Uterus (tissue), 2 donors: Measurements from ENCODE around the gene RASAL2.

Source experiments
- CTCF ChIP-seq, 4 experiments: fragments of 200-600 bp in 2 of 4; fragments of 450-650 bp in 2 of 4; sonication (generic) in 2 of 4; IDR thresholded peaks; one replicate each; pipeline ENCODE4 v1.5.1; 2016 to 2019; ENCODE audit warnings: antibody characterized with exemption in 4 of 4, mild to moderate bottlenecking in 2 of 4, moderate library complexity in 1 of 4
- POLR2A ChIP-seq, 2 donors: fragments of 450-650 bp; IDR thresholded peaks; one replicate each; pipeline ENCODE4 v1.6.1; 2016; ENCODE audit warnings: antibody characterized with exemption in 2 of 2, mild to moderate bottlenecking in 1 of 2, moderate library complexity in 1 of 2

GRCh38 chr1:178477373-178477772 is 383.5 kb downstream of the RASAL2 start:
- TF ChIP-seq POLR2A (IDR thresholded peaks at IDR 0.05) (no peak), CTCF (IDR thresholded peaks at IDR 0.05) (no peak)
